ENCODE results near the gene GRID2IP.
A peak's percentile ranks its signal among the peaks of the same experiment; 100 is the strongest.
"Not testable (repeated sequence)": the region's sequence is repeated elsewhere in the genome, so short reads cannot be mapped to it uniquely, and the experiment has no call there.

GRID2IP gene

GRCh38 chr7:6551016-6551511, at the start of gene GRID2IP:
TSS of gene GRID2IP (minus strand) at chr7:6551461. CDS start at chr7:6551436, 25 bp downstream.
- no peak for DNase-seq

GRCh38 chr7:6600093-6600492, 48.8 kb upstream of the GRID2IP start:
- DNase-seq: no peak

GRCh38 chr7:6590645-6591110, 39.4 kb upstream of the GRID2IP start:
- DNase-seq: no peak

- DNase-seq: peak; percentile 87
Observed at GRCh38 chr7:6589829-6590644, 38.8 kb upstream of the GRID2IP start, which contains the start of gene INTS15. TSS of gene INTS15 (plus strand) at chr7:6590021. CDS start at chr7:6590284, 263 bp downstream.

- no peak for DNase-seq
Observed at GRCh38 chr7:6589151-6589828, 38.0 kb upstream of the GRID2IP start.

GRCh38 chr7:6588566-6588965, 37.3 kb upstream of the GRID2IP start:
- DNase-seq: no peak

- DNase-seq: not testable (repeated sequence)
Observed at GRCh38 chr7:6585746-6586432, 34.6 kb upstream of the GRID2IP start.

- no peak for DNase-seq
Observed at GRCh38 chr7:6579446-6579845, 28.2 kb upstream of the GRID2IP start.

- DNase-seq: no peak
Observed at GRCh38 chr7:6578114-6579084, 27.1 kb upstream of the GRID2IP start.

GRCh38 chr7:6577369-6578113, 26.3 kb upstream of the GRID2IP start, which contains the start of gene ZDHHC4:
TSS of gene ZDHHC4 (plus strand) at chr7:6577454. CDS start at chr7:6580562, 3,108 bp downstream.
- peak; percentile 95 for DNase-seq

GRCh38 chr7:6576867-6577368, 25.7 kb upstream of the GRID2IP start:
- not testable (repeated sequence) for DNase-seq

GRCh38 chr7:6576024-6576866, 25.0 kb upstream of the GRID2IP start:
- no peak for DNase-seq

- DNase-seq: no peak
Observed at GRCh38 chr7:6575281-6576023, 24.2 kb upstream of the GRID2IP start.

GRCh38 chr7:6571160-6571779, 20.0 kb upstream of the GRID2IP start:
- DNase-seq: no peak

GRCh38 chr7:6567886-6568285, 16.6 kb upstream of the GRID2IP start:
- DNase-seq: no peak

- DNase-seq: no peak
Observed at GRCh38 chr7:6565655-6566054, 14.4 kb upstream of the GRID2IP start.

GRCh38 chr7:6563936-6564770, 12.9 kb upstream of the GRID2IP start:
- no peak for DNase-seq

GRCh38 chr7:6562106-6562505, 10.8 kb upstream of the GRID2IP start:
- DNase-seq: no peak
